DOHH2 (cell line): ENCODE data around the gene GPRC5C.

Experiments used
- H3F3A ChIP-seq: fragments of 200-600 bp; sonication (generic), shearing (Covaris generic); 2 replicates; pipeline ENCODE4 v1.6.0; 2016; ENCODE audit warnings: antibody characterized with exemption, mild to moderate bottlenecking; ENCODE audit not compliant: control insufficient read depth, insufficient read depth
- H3K27ac ChIP-seq: fragments of 200-600 bp; sonication (generic); 2 replicates; pipeline ENCODE4 v1.5.1; 2014; ENCODE audit warnings: low read depth, mild to moderate bottlenecking, low read length, moderate library complexity
- H3K27me3 ChIP-seq: fragments of 200-600 bp; sonication (generic); 2 replicates; pipeline ENCODE4 v1.6.1; 2014; ENCODE audit warnings: mild to moderate bottlenecking, low read length, mixed read lengths; ENCODE audit not compliant: control insufficient read depth
- H3K36me3 ChIP-seq: fragments of 200-600 bp; sonication (generic); 2 replicates; pipeline ENCODE4 v1.6.1; 2014; ENCODE audit warnings: mild to moderate bottlenecking, low read length, moderate library complexity, mixed read lengths; ENCODE audit not compliant: control insufficient read depth
- H3K4me1 ChIP-seq: fragments of 200-600 bp; sonication (generic); 2 replicates; pipeline ENCODE4 v1.6.1; 2014; ENCODE audit warnings: mild to moderate bottlenecking, low read length, mixed read lengths; ENCODE audit not compliant: control insufficient read depth
- H3K4me2 ChIP-seq: fragments of 200-600 bp; sonication (generic); 2 replicates; pipeline ENCODE4 v1.6.0; 2014; ENCODE audit warnings: mild to moderate bottlenecking, low read length, moderate library complexity
- H3K4me3 ChIP-seq: fragments of 200-600 bp; sonication (generic); 2 replicates; pipeline ENCODE4 v1.5.1; 2014; ENCODE audit warnings: mild to moderate bottlenecking, low read length, mixed read lengths
- H3K79me2 ChIP-seq: fragments of 200-600 bp; sonication (generic); 2 replicates; pipeline ENCODE4 v1.6.1; 2014; ENCODE audit warnings: mild to moderate bottlenecking, low read length, mixed read lengths; ENCODE audit not compliant: control insufficient read depth
- H3K9me2 ChIP-seq: fragments of 200-600 bp; sonication (generic); replicated peaks from 2 replicates; pipeline ENCODE4 v1.6.1; 2014; ENCODE audit warnings: mild to moderate bottlenecking, low read length, mixed read lengths; ENCODE audit not compliant: control insufficient read depth
- H3K9me3 ChIP-seq: fragments of 200-600 bp; sonication (generic); 2 replicates; pipeline ENCODE4 v1.6.1; 2014; ENCODE audit warnings: antibody characterized with exemption, low read length, mixed read lengths; ENCODE audit not compliant: control insufficient read depth, insufficient read depth
- H4K20me1 ChIP-seq: fragments of 200-600 bp; sonication (generic); 2 replicates; pipeline ENCODE4 v1.6.0; 2014; ENCODE audit warnings: low read depth, mild to moderate bottlenecking, antibody characterized with exemption, low read length, moderate library complexity; ENCODE audit not compliant: control insufficient read depth, insufficient read depth
- CTCF ChIP-seq: fragments of 200-600 bp; sonication (generic); IDR thresholded peaks from one replicate; pipeline ENCODE4 v1.5.1; 2014; ENCODE audit warnings: antibody characterized with exemption, mild to moderate bottlenecking, low read depth, low read length; ENCODE audit not compliant: poor library complexity, severe bottlenecking
- EZH2phosphoT487 ChIP-seq: fragments of 200-600 bp; sonication (generic); IDR thresholded peaks from 2 replicates; pipeline ENCODE4 v1.6.1; 2017; ENCODE audit warnings: borderline replicate concordance, mild to moderate bottlenecking, antibody characterized with exemption, low read length, moderate library complexity, mixed read lengths

GPRC5C gene

GRCh38 chr17:74430706-74431567, 951 bp upstream of the GPRC5C start:
- H3K36me3 ChIP-seq = no peaks in the 10 kb centered on the region
- H3K4me1 ChIP-seq = no peaks in the 10 kb centered on the region
- no peak overlapping the region for H3K4me3 ChIP-seq
- H3K4me2 ChIP-seq = no peak overlapping the region
- no peaks in the 10 kb centered on the region; the same call in 1 of the 2 replicates for H3K9me3 ChIP-seq
- no peaks in the 10 kb centered on the region for H3F3A ChIP-seq
- TF ChIP-seq EZH2phosphoT487 (no peak), CTCF (no peak)
- H4K20me1 ChIP-seq = no peaks in the 10 kb centered on the region
- no peak overlapping the region for H3K27ac ChIP-seq
- no peaks in the 10 kb centered on the region for H3K27me3 ChIP-seq
- no peaks in the 10 kb centered on the region for H3K9me2 ChIP-seq
- no peaks in the 10 kb centered on the region for H3K79me2 ChIP-seq

- H3K27me3 ChIP-seq = no peaks in the 10 kb centered on the region
- H3K4me3 ChIP-seq = no peak overlapping the region
- no peaks in the 10 kb centered on the region for H3F3A ChIP-seq
- H3K4me1 ChIP-seq = no peaks in the 10 kb centered on the region
- no peak for TF ChIP-seq CTCF
- TF ChIP-seq EZH2phosphoT487 = no peak
- H3K4me2 ChIP-seq = no peak overlapping the region
- no peaks in the 10 kb centered on the region for H3K36me3 ChIP-seq
- no peaks in the 10 kb centered on the region for H3K9me2 ChIP-seq
- H4K20me1 ChIP-seq = no peaks in the 10 kb centered on the region
- no peak overlapping the region for H3K27ac ChIP-seq
- H3K79me2 ChIP-seq = no peaks in the 10 kb centered on the region
- H3K9me3 ChIP-seq = no peaks in the 10 kb centered on the region; the same call in 1 of the 2 replicates
Observed at GRCh38 chr17:74432424-74432690, 469 bp downstream of the GPRC5C start.

- no peak overlapping the region for H3K4me2 ChIP-seq
- H3K27ac ChIP-seq = no peak overlapping the region
- no peak overlapping the region for H3K4me3 ChIP-seq
- H3K9me3 ChIP-seq = peaks cover 5% of the 10 kb centered on the region; the same call in 1 of the 2 replicates
- no peaks in the 10 kb centered on the region for H4K20me1 ChIP-seq
- no peaks in the 10 kb centered on the region for H3F3A ChIP-seq
- no peaks in the 10 kb centered on the region for H3K79me2 ChIP-seq
- no peaks in the 10 kb centered on the region for H3K9me2 ChIP-seq
- H3K27me3 ChIP-seq = no peaks in the 10 kb centered on the region
- TF ChIP-seq EZH2phosphoT487 = no peak
- no peak for TF ChIP-seq CTCF
- no peaks in the 10 kb centered on the region for H3K4me1 ChIP-seq
- H3K36me3 ChIP-seq = no peaks in the 10 kb centered on the region
Observed at GRCh38 chr17:74432766-74433391, 991 bp downstream of the GPRC5C start.
